Spleen (tissue), 11 donors: ENCODE data around the gene NARF. TPM values are rescaled to one million over a fixed set of nuclear protein-coding genes. Genes with fewer than 3 reads are reported as not detected.

ENCODE experiments used
- DNase-seq: peaks from one replicate; pipeline ENCODE4 v3.0.0-alpha.2; 2020
- H3K27ac ChIP-seq, 8 donors: fragments of 200-600 bp; sonication (generic) in 7 of 8; 1 replicate in 4 of 8; 2 replicates in 4 of 8; pipeline versions ENCODE4 v1.5.0 to v1.8.0; 2016 to 2021; ENCODE audit warnings: inconsistent platforms in 4 of 8, mild to moderate bottlenecking in 4 of 8, moderate library complexity in 1 of 8
- H3K27me3 ChIP-seq, 7 donors: fragments of 200-600 bp; sonication (generic) in 6 of 7; replicated peaks in 1 of 7; 1 replicate in 4 of 7; 2 replicates in 3 of 7; pipeline versions ENCODE4 v1.5.0 to v1.8.0; 2016 to 2021; ENCODE audit warnings: inconsistent platforms in 3 of 7, mild to moderate bottlenecking in 1 of 7
- H3K36me3 ChIP-seq, 6 donors: fragments of 200-600 bp; sonication (generic) in 5 of 6; 1 replicate in 4 of 6; 2 replicates in 2 of 6; pipeline versions ENCODE4 v1.5.0 to v1.8.0; 2016 to 2021; ENCODE audit warnings: inconsistent platforms in 2 of 6
- H3K4me1 ChIP-seq, 6 donors: fragments of 200-600 bp; sonication (generic) in 5 of 6; 1 replicate in 3 of 6; 2 replicates in 3 of 6; pipeline versions ENCODE4 v1.5.0 to v1.8.0; 2016 to 2021; ENCODE audit warnings: inconsistent platforms in 3 of 6
- H3K4me3 ChIP-seq, 8 donors: fragments of 200-600 bp; sonication (generic) in 7 of 8; 1 replicate in 4 of 8; 2 replicates in 4 of 8; pipeline versions ENCODE4 v1.5.0 to v1.8.0; 2016 to 2021; ENCODE audit warnings: inconsistent platforms in 4 of 8, mild to moderate bottlenecking in 4 of 8, moderate library complexity in 2 of 8
- H3K9me3 ChIP-seq, 8 donors: fragments of 200-600 bp; sonication (generic) in 7 of 8; 1 replicate in 4 of 8; 2 replicates in 4 of 8; pipeline versions ENCODE4 v1.5.0 to v1.8.0; 2016 to 2021; ENCODE audit warnings: inconsistent platforms in 4 of 8
- CTCF ChIP-seq, 11 experiments: fragments of 200-600 bp in 7 of 11; fragments of 450-650 bp in 4 of 11; sonication (generic) in 4 of 11; IDR thresholded peaks in 8 of 11; conservative IDR thresholded peaks in 3 of 11; 1 replicate in 7 of 11; 2 replicates in 4 of 11; pipeline versions ENCODE4 v1.4.0 to v1.8.0; 2016 to 2021; ENCODE audit warnings: antibody characterized with exemption in 11 of 11, inconsistent platforms in 4 of 11, mild to moderate bottlenecking in 1 of 11
- POLR2A ChIP-seq, 3 donors: fragments of 450-650 bp; IDR thresholded peaks; one replicate each; pipeline ENCODE4 v1.5.1; 2017; ENCODE audit warnings: antibody characterized with exemption in 3 of 3, mild to moderate bottlenecking in 1 of 3
- POLR2AphosphoS5 ChIP-seq, 3 donors: sonication (generic); formaldehyde crosslinking; IDR thresholded peaks; one replicate each; pipeline ENCODE4 v1.5.1; 2017; ENCODE audit warnings: antibody characterized with exemption in 3 of 3
- WGBS, 5 donors: extraction: QIAGEN DNeasy Blood & Tissue Kit in 3 of 5; methylation state at CpG; one replicate each; pipeline versions ENCODE4 v1.1.5 to v1.1.7; 2013 to 2018; 5-methylcytosine and 5-hydroxymethylcytosine counted together
- intact Hi-C: fragments of 100-400 bp; cut with DNase I; formaldehyde crosslinking; loops from one replicate; pipeline ENCODE4 v1.15.0; 2023; ENCODE audit warnings: low total_unique reads
- polyA plus RNA-seq, 3 donors: library from polyadenylated mRNA; stranded (reverse); fragments of 200-250 nt; gene quantifications; one replicate each; pipeline ENCODE4 v1.2.1, GENCODE V29; 2013
- total RNA-seq, 7 donors: library from RNA; depleted of rRNA in 3 of 7; stranded (reverse); fragments of >200 nt in 3 of 7; fragmentation: NEBNext Ultra II Directional in 4 of 7; extraction: Animal tissue kit (Norgen Biotek cat#: 25700) in 4 of 7; gene quantifications; one replicate each; pipeline versions ENCODE4 v1.1.0 to v1.2.1, GENCODE V29; 2016 to 2021
- donor health status: healthy with polysubstance abuse.
- donor health status: DM: no; HTN: no; CAD: no; lungs with moderate emphysema.
- donor health status: DM: no; HTN: no; CAD: no.
- donor health status: Bipolar disorder and iron deficiency.
- donor health status: healthy.
- donor health status: DM: no; HTN: no; CAD: no.
- donor health status: DM: yes; HTN: yes; CAD: no.

Gene NARF
- total and polyA plus RNA-seq, 10 donors, result 59.5 to 127 (median 97.7) TPM

GRCh38 chr17:82446124-82446523 lies 12.4 kb upstream of the NARF start:
- no peak for DNase-seq
- H3K4me3 ChIP-seq, result no peak overlapping the region
- TF ChIP-seq POLR2A (IDR thresholded peaks at IDR 0.05) (no peak), POLR2AphosphoS5 (IDR thresholded peaks at IDR 0.05) (no peak), CTCF (IDR thresholded peaks at IDR 0.05 in 8 of 11, conservative IDR thresholded peaks at IDR 0.05 in 3 of 11) (no peak)
- H3K4me1 ChIP-seq, result peaks cover 26 to 86% (median 71%) of the 10 kb centered on the region in 6 donors
- H3K27ac ChIP-seq, result peak overlapping the region in 5 of 8 donors; percentile 61 to 76 (median 70)
- no peaks in the 10 kb centered on the region for H3K27me3 ChIP-seq
- intact Hi-C loops, result no loop called here
- WGBS, 5 donors, result 88 to 92% (median 90%) methylated on average over 15 of the region's 15 CpGs
- no peaks in the 10 kb centered on the region for H3K9me3 ChIP-seq
- H3K36me3 ChIP-seq, result peaks cover 0 to 68% (median 58%) of the 10 kb centered on the region in 6 donors

- H3K27me3 ChIP-seq, result no peaks in the 10 kb centered on the region
- H3K4me1 ChIP-seq, result peaks cover 31 to 86% (median 73%) of the 10 kb centered on the region in 6 donors
- DNase-seq, result no peak
Measured at GRCh38 chr17:82446649-82447048, 11.9 kb upstream of the NARF start.

GRCh38 chr17:82447876-82448275 lies 10.7 kb upstream of the NARF start:
- Histone ChIP-seq H3K27me3 (no peaks in the 10 kb centered on the region), H3K36me3 (peaks cover 0 to 52% (median 44%) of the 10 kb centered on the region in 6 donors), H3K27ac (peak overlapping the region in 6 of 8 donors; percentile 22 to 70 (median 56)), H3K4me3 (no peak overlapping the region), H3K4me1 (peaks cover 31 to 86% (median 70%) of the 10 kb centered on the region in 6 donors), H3K9me3 (no peaks in the 10 kb centered on the region)
- WGBS, 5 donors, result 79 to 91% (median 83%) methylated on average over 11 of the region's 11 CpGs
- DNase-seq, result no peak
- intact Hi-C loops, result no loop called here
- peak in 1 of 3 donors; percentile 42 for TF ChIP-seq POLR2AphosphoS5 (IDR thresholded peaks at IDR 0.05)
- TF ChIP-seq POLR2A (IDR thresholded peaks at IDR 0.05), result no peak

More at GRCh38 chr17:82446649-82447048, 11.9 kb upstream of the NARF start:
- Histone ChIP-seq H3K4me3 (no peak overlapping the region), H3K36me3 (peaks cover 0 to 65% (median 57%) of the 10 kb centered on the region in 6 donors), H3K27ac (peak overlapping the region in 4 of 8 donors; percentile 62 to 76 (median 70)), H3K9me3 (no peaks in the 10 kb centered on the region)
- WGBS, 5 donors, result 79 to 100% (median 85%) methylated on average over 1 to 12 of the region's 12 CpGs
- intact Hi-C loops, result no loop called here
- TF ChIP-seq POLR2AphosphoS5 (IDR thresholded peaks at IDR 0.05) (peak in 1 of 3 donors; percentile 44), CTCF (IDR thresholded peaks at IDR 0.05 in 8 of 11, conservative IDR thresholded peaks at IDR 0.05 in 3 of 11) (no peak), POLR2A (IDR thresholded peaks at IDR 0.05) (no peak)

- peaks cover 0 to 38% (median 31%) of the 10 kb centered on the region in 6 donors for H3K36me3 ChIP-seq
- no peaks in the 10 kb centered on the region for H3K9me3 ChIP-seq
- 12 to 22% (median 18%) methylated on average over 26 to 30 of the region's 30 CpGs for WGBS, 5 donors
- H3K4me1 ChIP-seq, result peaks cover 29 to 73% (median 57%) of the 10 kb centered on the region in 6 donors
- intact Hi-C loops, result no loop called here
- peak overlapping the region; percentile 65 to 99 (median 96) for H3K4me3 ChIP-seq
- H3K27ac ChIP-seq, result peak overlapping the region; percentile 78 to 100 (median 98)
- DNase-seq, result peak; percentile 96
- peak in 1 of 11 experiments; percentile 13 for TF ChIP-seq CTCF (IDR thresholded peaks at IDR 0.05 in 8 of 11, conservative IDR thresholded peaks at IDR 0.05 in 3 of 11)
- TF ChIP-seq POLR2A (IDR thresholded peaks at IDR 0.05), result peak in 2 of 3 donors; percentile 58 to 67
- peak; percentile 88 to 94 (median 93) for TF ChIP-seq POLR2AphosphoS5 (IDR thresholded peaks at IDR 0.05)
- H3K27me3 ChIP-seq, result no peaks in the 10 kb centered on the region
Measured at GRCh38 chr17:82449131-82449882, 9.2 kb upstream of the NARF start.
